SK-N-SH (cell line): ENCODE measurements around the gene RASA4B.
"Not testable (repeated sequence)": the region's sequence is repeated elsewhere in the genome, so short reads cannot be mapped to it uniquely, and the experiment has no call there.

Experiments used
- CTCF ChIP-seq: fragments of 200-600 bp; sonication (generic); IDR thresholded peaks from 2 replicates; pipeline ENCODE4 v1.6.1; 2017; ENCODE audit warnings: antibody characterized with exemption, mild to moderate bottlenecking, moderate library complexity
- EZH2phosphoT487 ChIP-seq: fragments of 200-600 bp; sonication (generic); IDR thresholded peaks from 2 replicates; pipeline ENCODE4 v1.6.1; 2017; ENCODE audit warnings: low read depth, mixed run types, mild to moderate bottlenecking, antibody characterized with exemption, moderate library complexity, borderline replicate concordance

GRCh38 chr7:102510575-102510974 lies 7.0 kb downstream of the RASA4B start:
- not testable (repeated sequence) for TF ChIP-seq CTCF, EZH2phosphoT487
